ENCODE data around the gene RNPEP. TPM values are rescaled to one million over a fixed set of nuclear protein-coding genes. Genes with fewer than 3 reads are reported as not detected.
"Not testable (repeated sequence)": the region's sequence is repeated elsewhere in the genome, so short reads cannot be mapped to it uniquely, and the experiment has no call there.

Gene RNPEP
- total and polyA plus RNA-seq, 2 experiments from 2014 or later: 32.1 to 80.3 TPM

DNA sequence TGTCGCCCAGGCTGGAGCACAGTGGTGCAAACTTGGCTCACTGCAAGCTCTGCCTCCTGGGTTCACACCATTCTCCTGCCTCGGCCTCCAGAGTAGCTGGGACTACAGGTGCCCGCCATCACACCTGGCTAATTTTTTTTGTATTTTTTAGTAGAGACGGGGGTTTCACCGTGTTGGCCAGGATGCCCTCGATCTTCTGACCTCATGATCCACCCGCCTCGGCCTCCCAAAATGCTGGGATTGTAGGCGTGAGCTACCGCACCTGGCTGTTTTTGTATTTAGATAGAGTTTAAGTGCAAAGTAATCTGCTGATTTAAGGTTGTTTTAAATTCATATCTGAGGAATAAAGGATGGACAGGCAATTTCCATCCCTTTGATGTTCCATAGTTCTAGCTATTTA, 20.1 kb upstream of the RNPEP start:
- Histone ChIP-seq H4K20me1 (replicated peaks; ENCODE audit: insufficient read depth) (peaks cover 44% of the 10 kb centered on the region), H3K79me2 (replicated peaks; ENCODE audit: insufficient read depth) (peaks cover 41% of the 10 kb centered on the region), H3K36me3 (ENCODE audit: insufficient read depth) (peaks cover 66% of the 10 kb centered on the region)
- H2AFZ ChIP-seq; H3K9me3 Mint-ChIP-seq; H3K27ac Mint-ChIP-seq; H3K4me3 Mint-ChIP-seq; H3K4me2 ChIP-seq; H3K4me1 ChIP-seq (ENCODE audit: insufficient read depth); H3K4me1 Mint-ChIP-seq; H3K27ac ChIP-seq (ENCODE audit: low read depth); H3K27me3 Mint-ChIP-seq (ENCODE audit: insufficient read depth, low read depth, poor library complexity); H3K9me2 ChIP-seq (ENCODE audit: insufficient read depth); H3K27me3 ChIP-seq (ENCODE audit: insufficient read depth); H3F3A ChIP-seq (replicated peaks; ENCODE audit: low read depth); DNase-seq (ENCODE audit: low spot score); H3K4me3 ChIP-seq; ATAC-seq: not testable (repeated sequence)
- peaks cover 78% of the 10 kb centered on the region for H3K36me3 Mint-ChIP-seq (ENCODE audit: low read depth)

DNA sequence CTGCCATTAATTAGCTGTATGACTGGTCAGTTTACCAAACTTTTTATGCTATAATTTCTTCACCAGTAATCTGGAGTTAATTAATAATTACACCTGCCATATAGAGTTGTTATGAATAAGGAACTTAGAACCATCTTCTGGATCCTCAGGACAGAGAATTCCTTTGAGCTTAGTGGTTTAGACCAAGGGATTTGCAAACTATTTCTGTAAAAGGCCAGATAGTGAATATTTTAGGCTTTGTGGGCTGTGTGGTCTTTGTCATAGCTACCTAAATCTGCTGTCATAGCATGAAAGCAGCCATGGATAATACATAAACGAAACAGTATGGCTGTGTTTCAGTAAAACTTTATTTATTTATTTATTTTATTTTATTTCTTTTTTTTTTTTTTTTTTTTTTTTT, 18.2 kb upstream of the RNPEP start:
- no peaks in the 10 kb centered on the region for H3K4me1 ChIP-seq (ENCODE audit: insufficient read depth)
- H3K9me2 ChIP-seq (ENCODE audit: insufficient read depth): no peaks in the 10 kb centered on the region
- Mint-ChIP-seq H3K4me3 (no peak overlapping the region), H3K27me3 (ENCODE audit: insufficient read depth, low read depth, poor library complexity) (no peaks in the 10 kb centered on the region), H3K4me1 (no peaks in the 10 kb centered on the region), H3K9me3 (no peaks in the 10 kb centered on the region), H3K27ac (no peak overlapping the region), H3K36me3 (ENCODE audit: low read depth) (peaks cover 77% of the 10 kb centered on the region)
- peaks cover 33% of the 10 kb centered on the region for H4K20me1 ChIP-seq (replicated peaks; ENCODE audit: insufficient read depth)
- no peaks in the 10 kb centered on the region for H3K27me3 ChIP-seq (ENCODE audit: insufficient read depth)
- H2AFZ ChIP-seq: no peak overlapping the region
- no peak overlapping the region for H3K4me3 ChIP-seq
- H3K36me3 ChIP-seq (ENCODE audit: insufficient read depth): peaks cover 65% of the 10 kb centered on the region
- no peak overlapping the region for H3K27ac ChIP-seq (ENCODE audit: low read depth)
- TF ChIP-seq ZNF114 (CRISPR knock-in tag; IDR thresholded peaks at IDR 0.05) (no peak), EZH2 (IDR thresholded peaks at IDR 0.05; ENCODE audit: low read depth, unreplicated experiment) (no peak), EZH2phosphoT487 (IDR thresholded peaks at IDR 0.05; ENCODE audit: unreplicated experiment) (no peak), NANOG (IDR thresholded peaks at IDR 0.05; ENCODE audit: borderline replicate concordance) (no peak), ZNF331 (CRISPR knock-in tag; IDR thresholded peaks at IDR 0.05; ENCODE audit: low read depth) (no peak)
- TF ChIP-seq, protein P1, sequence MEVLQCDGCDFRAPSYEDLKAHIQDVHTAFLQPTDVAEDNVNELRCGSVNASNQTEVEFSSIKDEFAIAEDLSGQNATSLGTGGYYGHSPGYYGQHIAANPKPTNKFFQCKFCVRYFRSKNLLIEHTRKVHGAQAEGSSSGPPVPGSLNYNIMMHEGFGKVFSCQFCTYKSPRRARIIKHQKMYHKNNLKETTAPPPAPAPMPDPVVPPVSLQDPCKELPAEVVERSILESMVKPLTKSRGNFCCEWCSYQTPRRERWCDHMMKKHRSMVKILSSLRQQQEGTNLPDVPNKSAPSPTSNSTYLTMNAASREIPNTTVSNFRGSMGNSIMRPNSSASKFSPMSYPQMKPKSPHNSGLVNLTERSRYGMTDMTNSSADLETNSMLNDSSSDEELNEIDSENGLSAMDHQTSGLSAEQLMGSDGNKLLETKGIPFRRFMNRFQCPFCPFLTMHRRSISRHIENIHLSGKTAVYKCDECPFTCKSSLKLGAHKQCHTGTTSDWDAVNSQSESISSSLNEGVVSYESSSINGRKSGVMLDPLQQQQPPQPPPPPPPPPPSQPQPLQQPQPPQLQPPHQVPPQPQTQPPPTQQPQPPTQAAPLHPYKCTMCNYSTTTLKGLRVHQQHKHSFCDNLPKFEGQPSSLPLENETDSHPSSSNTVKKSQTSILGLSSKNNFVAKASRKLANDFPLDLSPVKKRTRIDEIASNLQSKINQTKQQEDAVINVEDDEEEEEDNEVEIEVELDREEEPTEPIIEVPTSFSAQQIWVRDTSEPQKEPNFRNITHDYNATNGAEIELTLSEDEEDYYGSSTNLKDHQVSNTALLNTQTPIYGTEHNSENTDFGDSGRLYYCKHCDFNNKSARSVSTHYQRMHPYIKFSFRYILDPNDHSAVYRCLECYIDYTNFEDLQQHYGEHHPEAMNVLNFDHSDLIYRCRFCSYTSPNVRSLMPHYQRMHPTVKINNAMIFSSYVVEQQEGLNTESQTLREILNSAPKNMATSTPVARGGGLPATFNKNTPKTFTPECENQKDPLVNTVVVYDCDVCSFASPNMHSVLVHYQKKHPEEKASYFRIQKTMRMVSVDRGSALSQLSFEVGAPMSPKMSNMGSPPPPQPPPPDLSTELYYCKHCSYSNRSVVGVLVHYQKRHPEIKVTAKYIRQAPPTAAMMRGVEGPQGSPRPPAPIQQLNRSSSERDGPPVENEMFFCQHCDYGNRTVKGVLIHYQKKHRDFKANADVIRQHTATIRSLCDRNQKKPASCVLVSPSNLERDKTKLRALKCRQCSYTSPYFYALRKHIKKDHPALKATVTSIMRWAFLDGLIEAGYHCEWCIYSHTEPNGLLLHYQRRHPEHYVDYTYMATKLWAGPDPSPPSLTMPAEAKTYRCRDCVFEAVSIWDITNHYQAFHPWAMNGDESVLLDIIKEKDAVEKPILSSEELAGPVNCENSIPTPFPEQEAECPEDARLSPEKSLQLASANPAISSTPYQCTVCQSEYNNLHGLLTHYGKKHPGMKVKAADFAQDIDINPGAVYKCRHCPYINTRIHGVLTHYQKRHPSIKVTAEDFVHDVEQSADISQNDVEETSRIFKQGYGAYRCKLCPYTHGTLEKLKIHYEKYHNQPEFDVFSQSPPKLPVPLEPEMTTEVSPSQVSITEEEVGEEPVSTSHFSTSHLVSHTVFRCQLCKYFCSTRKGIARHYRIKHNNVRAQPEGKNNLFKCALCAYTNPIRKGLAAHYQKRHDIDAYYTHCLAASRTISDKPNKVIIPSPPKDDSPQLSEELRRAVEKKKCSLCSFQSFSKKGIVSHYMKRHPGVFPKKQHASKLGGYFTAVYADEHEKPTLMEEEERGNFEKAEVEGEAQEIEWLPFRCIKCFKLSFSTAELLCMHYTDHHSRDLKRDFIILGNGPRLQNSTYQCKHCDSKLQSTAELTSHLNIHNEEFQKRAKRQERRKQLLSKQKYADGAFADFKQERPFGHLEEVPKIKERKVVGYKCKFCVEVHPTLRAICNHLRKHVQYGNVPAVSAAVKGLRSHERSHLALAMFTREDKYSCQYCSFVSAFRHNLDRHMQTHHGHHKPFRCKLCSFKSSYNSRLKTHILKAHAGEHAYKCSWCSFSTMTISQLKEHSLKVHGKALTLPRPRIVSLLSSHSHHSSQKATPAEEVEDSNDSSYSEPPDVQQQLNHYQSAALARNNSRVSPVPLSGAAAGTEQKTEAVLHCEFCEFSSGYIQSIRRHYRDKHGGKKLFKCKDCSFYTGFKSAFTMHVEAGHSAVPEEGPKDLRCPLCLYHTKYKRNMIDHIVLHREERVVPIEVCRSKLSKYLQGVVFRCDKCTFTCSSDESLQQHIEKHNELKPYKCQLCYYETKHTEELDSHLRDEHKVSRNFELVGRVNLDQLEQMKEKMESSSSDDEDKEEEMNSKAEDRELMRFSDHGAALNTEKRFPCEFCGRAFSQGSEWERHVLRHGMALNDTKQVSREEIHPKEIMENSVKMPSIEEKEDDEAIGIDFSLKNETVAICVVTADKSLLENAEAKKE (CRISPR knock-in tag; IDR thresholded peaks at IDR 0.05): no peak
- H3K4me2 ChIP-seq: no peak overlapping the region
- peaks cover 22% of the 10 kb centered on the region for H3K79me2 ChIP-seq (replicated peaks; ENCODE audit: insufficient read depth)
- 0 out of 2 replicates have a peak, but pooled peaks cover 8% of the 10 kb centered on the region for H3F3A ChIP-seq (replicated peaks; ENCODE audit: low read depth)
- ATAC-seq (no peak), DNase-seq (ENCODE audit: low spot score) (no peak)

Measured in GM23338 (cell line).